ENCODE measurements around the gene NTM. TPM values are rescaled to one million over a fixed set of nuclear protein-coding genes. Genes with fewer than 3 reads are reported as not detected.

NTM gene
- total and polyA plus RNA-seq, 2 of the 8 experiments (the other 6 are each of a cell fraction or from before 2014, with no cell fraction given): 13.4 to 20.0 TPM

GRCh38 chr11:132293586-132293985 lies 923.2 kb downstream of the NTM start:
- Histone ChIP-seq H3K36me3 (ENCODE audit: control insufficient read depth in 2 of 4, insufficient read depth in 4 of 4, low read length in 3 of 4) (no peaks in the 10 kb centered on the region), H4K20me1 (replicated peaks in 1 of 2; ENCODE audit: control insufficient read depth in 1 of 2, insufficient read depth in 2 of 2, low read length in 2 of 2) (no peaks in the 10 kb centered on the region), H3K4ac (replicated peaks; ENCODE audit: insufficient read length, low read depth, low read length) (no peak overlapping the region), H3K4me2 (ENCODE audit: insufficient read depth in 1 of 2, low read depth in 2 of 2, low read length in 2 of 2) (no peak overlapping the region), H4K91ac (replicated peaks; ENCODE audit: insufficient read length, low read length) (no peak overlapping the region), H2BK5ac (ENCODE audit: low read depth, low read length) (no peak overlapping the region), H3K18ac (ENCODE audit: extremely low read depth, low read length) (no peak overlapping the region), H3K79me1 (ENCODE audit: low read depth, low read length) (no peaks in the 10 kb centered on the region), H4K5ac (ENCODE audit: insufficient read length, low read depth, low read length) (no peak overlapping the region), H4K8ac (ENCODE audit: extremely low read depth, insufficient read depth, low read length) (no peak overlapping the region), H3K56ac (replicated peaks; ENCODE audit: insufficient read length, low read depth, low read length) (no peak overlapping the region), H2BK120ac (replicated peaks; ENCODE audit: low read depth, low read length) (no peak overlapping the region), H3K4me1 (replicated peaks in 1 of 4; ENCODE audit: control insufficient read depth in 3 of 4, insufficient read depth in 4 of 4, low read length in 3 of 4) (no peaks in the 10 kb centered on the region), H3K79me2 (ENCODE audit: control insufficient read depth in 1 of 2, insufficient read depth in 2 of 2, low read length in 2 of 2) (no peaks in the 10 kb centered on the region), H3K23ac (ENCODE audit: insufficient read length) (no peak overlapping the region), H3K14ac (ENCODE audit: insufficient read length) (no peak overlapping the region), H2BK15ac (ENCODE audit: low read length) (no peak overlapping the region), H2BK12ac (ENCODE audit: low read depth, low read length) (no peak overlapping the region), H2AK5ac (ENCODE audit: low read depth, low read length) (no peak overlapping the region), H3K4me3 (ENCODE audit: extremely low read depth in 1 of 4, insufficient read depth in 2 of 4, low read depth in 3 of 4, low read length in 4 of 4) (no peak overlapping the region), H3K27me3 (replicated peaks in 1 of 4; ENCODE audit: control insufficient read depth in 3 of 4, extremely low read depth in 1 of 4, insufficient read depth in 3 of 4, low read length in 3 of 4) (no peaks in the 10 kb centered on the region), H3K9me3 (ENCODE audit: insufficient read depth in 2 of 2, low read depth in 1 of 2, low read length in 1 of 2) (no peaks in the 10 kb centered on the region), H2BK20ac (ENCODE audit: low read length) (no peak overlapping the region), H3K9ac (replicated peaks in 1 of 4; ENCODE audit: extremely low read depth in 1 of 4, low read depth in 3 of 4, low read length in 3 of 4) (no peak overlapping the region), H3K27ac (ENCODE audit: low read depth, low read length) (no peak overlapping the region), H3K23me2 (ENCODE audit: low read depth, low read length) (no peaks in the 10 kb centered on the region; the same call in 1 of the 2 replicates), H2AFZ (ENCODE audit: low read length) (no peak overlapping the region)
- FAIRE-seq (no peak), DNase-seq (ENCODE audit: low read depth in 1 of 2, low spot score in 2 of 2) (no peak)
- WGBS, 2 experiments (ENCODE audit: extremely low coverage in 1 of 2, insufficient coverage in 1 of 2, insufficient read length in 1 of 2, insufficient replicate concordance in 2 of 2, low coverage in 1 of 2, low lambda C conversion rate in 2 of 2, missing lambda C conversion rate in 1 of 2): 93% methylated on average over 4 of the region's 4 CpGs; no CpG with 5 or more reads in 1 of the 2 experiments
- POLR2A ChIA-PET (ENCODE audit: partially characterized antibody): interaction anchor here (1.4 kb wide), 1 partner anchor 8 kb away, joined by 4 read pairs; no protein-coding TSS in a partner anchor
- CTCF ChIA-PET (ENCODE audit: partially characterized antibody): interaction anchor here (0.6 to 1.6 kb wide), 3 partner anchors 15 to 620 kb away, joined by 3 to 5 read pairs (median 3); no protein-coding TSS in a partner anchor
- TF ChIP-seq BCL11A (IDR thresholded peaks at IDR 0.05; ENCODE audit: low read depth in 2 of 2, low read length in 2 of 2) (no peak), TEAD4 (IDR thresholded peaks at IDR 0.05; ENCODE audit: low read depth, low read length) (no peak), SRF (IDR thresholded peaks at IDR 0.05; ENCODE audit: low read depth, low read length) (no peak), TAF7 (optimal IDR thresholded peaks at IDR 0.05; ENCODE audit: borderline replicate concordance, low read depth, low read length) (no peak), HDAC2 (IDR thresholded peaks at IDR 0.05; ENCODE audit: borderline replicate concordance in 1 of 2, low read depth in 2 of 2, low read length in 2 of 2) (no peak), FOSL1 (IDR thresholded peaks at IDR 0.05; ENCODE audit: insufficient read depth, low read depth, low read length) (no peak), ATF2 (IDR thresholded peaks at IDR 0.05; ENCODE audit: low read length) (no peak), KDM5A (IDR thresholded peaks at IDR 0.05; ENCODE audit: low read length) (no peak), EZH2 (IDR thresholded peaks at IDR 0.05; ENCODE audit: low read depth, low read length, severe bottlenecking) (no peak), TCF12 (IDR thresholded peaks at IDR 0.05; ENCODE audit: low read depth, low read length) (no peak), RXRA (IDR thresholded peaks at IDR 0.05; ENCODE audit: insufficient read depth, low read depth, low read length) (no peak)
